ENCODE measurements around the gene IQCB1.

Gene IQCB1

GRCh38 chr3:121758727-121759450 lies 76.0 kb downstream of the IQCB1 start:
- TF ChIP-seq MAX (IDR thresholded peaks at IDR 0.05) (no peak), EP300 (IDR thresholded peaks at IDR 0.05; ENCODE audit: borderline replicate concordance) (no peak)

- TF ChIP-seq TEAD4 (IDR thresholded peaks at IDR 0.05): no peak
Observed at GRCh38 chr3:121757812-121758545, 76.9 kb downstream of the IQCB1 start.

- TF ChIP-seq TEAD4 (IDR thresholded peaks at IDR 0.05) (no peak), REST (IDR thresholded peaks at IDR 0.05; ENCODE audit: low read depth) (peak; percentile 69)
Observed at GRCh38 chr3:121757087-121757811, 77.6 kb downstream of the IQCB1 start.

- TF ChIP-seq EGR1 (IDR thresholded peaks at IDR 0.05) (no peak), CREB1 (IDR thresholded peaks at IDR 0.05; ENCODE audit: low read depth) (no peak), USF1 (IDR thresholded peaks at IDR 0.05) (no peak), TCF12 (IDR thresholded peaks at IDR 0.05; ENCODE audit: low read depth) (no peak), YY1 (IDR thresholded peaks at IDR 0.05; ENCODE audit: low read depth) (no peak), NFIC (IDR thresholded peaks at IDR 0.05) (no peak), ZBTB7A (IDR thresholded peaks at IDR 0.05; ENCODE audit: low read depth) (no peak), REST (IDR thresholded peaks at IDR 0.05; ENCODE audit: low read depth) (no peak), TEAD4 (IDR thresholded peaks at IDR 0.05) (no peak), EP300 (IDR thresholded peaks at IDR 0.05; ENCODE audit: borderline replicate concordance) (no peak), TAF1 (IDR thresholded peaks at IDR 0.05; ENCODE audit: low read depth) (no peak), FOXM1 (IDR thresholded peaks at IDR 0.05; ENCODE audit: borderline replicate concordance, low read depth) (no peak), MAX (IDR thresholded peaks at IDR 0.05) (no peak), RAD21 (IDR thresholded peaks at IDR 0.05; ENCODE audit: low read depth) (no peak), CEBPB (IDR thresholded peaks at IDR 0.05) (no peak)
Observed at GRCh38 chr3:121752772-121753171, 82.1 kb downstream of the IQCB1 start.

GRCh38 chr3:121752261-121752660 lies 82.6 kb downstream of the IQCB1 start:
- no peak for TF ChIP-seq REST (IDR thresholded peaks at IDR 0.05; ENCODE audit: low read depth)
- no peak for TF ChIP-seq MAX (IDR thresholded peaks at IDR 0.05)
- no peak for TF ChIP-seq CEBPB (IDR thresholded peaks at IDR 0.05)
- no peak for TF ChIP-seq YY1 (IDR thresholded peaks at IDR 0.05; ENCODE audit: low read depth)
